Measurements from ENCODE around the gene HMG20A. TPM values are rescaled to one million over a fixed set of nuclear protein-coding genes. Genes with fewer than 3 reads are reported as not detected.

Gene HMG20A
- total RNA-seq, 2 donors from 2014 or later, result 15.9 to 51.4 TPM

- Histone ChIP-seq H3K4me1 (replicated peaks) (no peaks in the 10 kb centered on the region), H3K36me3 (no peaks in the 10 kb centered on the region), H3K9me3 (no peaks in the 10 kb centered on the region), H3K4me3 (no peak overlapping the region), H3K27me3 (replicated peaks; ENCODE audit: insufficient read depth) (no peaks in the 10 kb centered on the region), H3K27ac (no peak overlapping the region)
- no peak for DNase-seq (ENCODE audit: low spot score)
- WGBS, result 17% methylated on average over 13 of the region's 15 CpGs
- TF ChIP-seq POLR2AphosphoS5 (IDR thresholded peaks at IDR 0.05) (no peak), POLR2A (IDR thresholded peaks at IDR 0.05) (no peak), CTCF (IDR thresholded peaks at IDR 0.05) (no peak)
- intact Hi-C loops (cut with DNase I), result no loop called here
Measured at GRCh38 chr15:77527164-77527778, 106.6 kb downstream of the HMG20A start.

GRCh38 chr15:77527831-77528231 lies 107.1 kb downstream of the HMG20A start:
- Histone ChIP-seq H3K4me3 (no peak overlapping the region), H3K4me1 (replicated peaks) (no peaks in the 10 kb centered on the region), H3K27me3 (replicated peaks; ENCODE audit: insufficient read depth) (no peaks in the 10 kb centered on the region), H3K36me3 (no peaks in the 10 kb centered on the region), H3K27ac (no peak overlapping the region), H3K9me3 (no peaks in the 10 kb centered on the region)
- TF ChIP-seq POLR2A (IDR thresholded peaks at IDR 0.05), result no peak
- no peak for TF ChIP-seq POLR2AphosphoS5 (IDR thresholded peaks at IDR 0.05)
- no peak for TF ChIP-seq CTCF (IDR thresholded peaks at IDR 0.05)
- 62% methylated on average over 6 of the region's 6 CpGs for WGBS
- intact Hi-C loops (cut with DNase I), result no loop called here
- no peak for DNase-seq (ENCODE audit: low spot score)

DNA sequence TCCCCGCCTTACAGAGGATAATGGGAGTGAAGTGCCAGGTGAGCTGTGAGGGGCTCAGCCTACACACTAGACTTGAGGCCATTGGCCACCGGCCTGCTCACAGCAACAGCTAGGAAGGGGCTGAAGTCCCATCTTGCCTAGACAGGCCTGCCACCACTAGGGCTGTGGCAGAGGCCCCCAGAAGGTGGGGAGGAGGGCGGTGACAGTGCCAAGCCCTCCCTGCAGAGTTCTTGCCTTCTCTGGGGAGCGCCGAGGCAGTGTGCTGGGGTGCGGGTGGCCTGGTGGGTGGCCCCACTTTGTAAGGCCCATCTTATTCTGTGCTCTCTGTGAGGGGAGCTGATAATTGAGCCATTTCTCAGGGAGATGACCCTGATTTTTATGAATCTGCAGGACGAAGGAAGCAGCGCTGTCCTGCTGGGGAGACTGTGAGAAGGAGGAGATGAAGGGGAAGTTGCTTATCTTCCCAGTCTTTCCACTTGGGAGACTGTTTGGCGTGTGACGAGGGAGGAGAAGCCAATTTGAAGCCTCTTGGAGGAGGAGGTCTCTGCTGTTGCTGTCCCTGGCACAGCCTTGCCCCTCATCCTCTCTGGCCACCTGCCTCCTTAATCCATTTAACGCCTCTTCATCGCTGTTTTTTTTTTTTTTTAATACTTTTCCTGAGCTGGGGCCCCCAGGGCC lies 107.7 kb downstream of the HMG20A start:
- no peaks in the 10 kb centered on the region for H3K36me3 ChIP-seq
- intact Hi-C loops (cut with DNase I), result no loop called here
- H3K9me3 ChIP-seq, result no peaks in the 10 kb centered on the region
- no peak for TF ChIP-seq POLR2A (IDR thresholded peaks at IDR 0.05)
- TF ChIP-seq CTCF (IDR thresholded peaks at IDR 0.05), result no peak
- TF ChIP-seq POLR2AphosphoS5 (IDR thresholded peaks at IDR 0.05), result no peak
- no peak overlapping the region for H3K4me3 ChIP-seq
- no peaks in the 10 kb centered on the region for H3K27me3 ChIP-seq (replicated peaks; ENCODE audit: insufficient read depth)
- DNase-seq (ENCODE audit: low spot score), result no peak
- H3K27ac ChIP-seq, result no peak overlapping the region
- WGBS, result 72% methylated on average over 12 of the region's 12 CpGs
- no peaks in the 10 kb centered on the region for H3K4me1 ChIP-seq (replicated peaks)

DNA sequence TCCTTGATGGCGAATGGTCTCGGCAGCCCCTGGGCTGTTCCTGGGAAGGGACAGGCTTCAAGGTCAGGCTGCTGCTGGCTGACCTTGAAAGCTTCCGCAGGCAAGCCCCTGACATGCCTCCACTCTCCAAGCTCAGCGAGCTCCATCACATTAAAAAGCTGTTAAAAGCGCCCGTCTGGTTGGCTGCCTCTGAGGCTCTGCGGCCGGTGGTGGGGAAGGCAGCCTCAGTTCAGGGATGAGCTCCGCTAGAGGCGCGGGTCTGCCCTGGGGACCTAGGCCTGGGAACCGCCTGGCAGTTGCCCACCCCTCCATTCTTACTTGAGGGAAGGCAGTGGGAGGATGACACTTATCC lies 108.3 kb downstream of the HMG20A start:
- H3K4me3 ChIP-seq, result no peak overlapping the region
- no peak for DNase-seq (ENCODE audit: low spot score)
- no peak overlapping the region for H3K27ac ChIP-seq
- 63% methylated on average over 12 of the region's 12 CpGs for WGBS
- H3K36me3 ChIP-seq, result no peaks in the 10 kb centered on the region
- H3K4me1 ChIP-seq (replicated peaks), result no peaks in the 10 kb centered on the region
- intact Hi-C loops (cut with DNase I), result no loop called here
- no peaks in the 10 kb centered on the region for H3K9me3 ChIP-seq
- no peaks in the 10 kb centered on the region for H3K27me3 ChIP-seq (replicated peaks; ENCODE audit: insufficient read depth)
- no peak for TF ChIP-seq POLR2A (IDR thresholded peaks at IDR 0.05)
- TF ChIP-seq CTCF (IDR thresholded peaks at IDR 0.05), result no peak
- TF ChIP-seq POLR2AphosphoS5 (IDR thresholded peaks at IDR 0.05), result no peak

Measured in prostate gland (tissue), 2 donors.